Measurements from ENCODE around the gene STARD3NL. TPM values are rescaled to one million over a fixed set of nuclear protein-coding genes. Genes with fewer than 3 reads are reported as not detected.

The STARD3NL gene, protein sequence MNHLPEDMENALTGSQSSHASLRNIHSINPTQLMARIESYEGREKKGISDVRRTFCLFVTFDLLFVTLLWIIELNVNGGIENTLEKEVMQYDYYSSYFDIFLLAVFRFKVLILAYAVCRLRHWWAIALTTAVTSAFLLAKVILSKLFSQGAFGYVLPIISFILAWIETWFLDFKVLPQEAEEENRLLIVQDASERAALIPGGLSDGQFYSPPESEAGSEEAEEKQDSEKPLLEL
- 10 to 100 TPM; 48.1 to 80.2 (median 55.0) TPM for polyA plus RNA-seq (ENCODE audit: low read depth in 6 of 6)

DNA sequence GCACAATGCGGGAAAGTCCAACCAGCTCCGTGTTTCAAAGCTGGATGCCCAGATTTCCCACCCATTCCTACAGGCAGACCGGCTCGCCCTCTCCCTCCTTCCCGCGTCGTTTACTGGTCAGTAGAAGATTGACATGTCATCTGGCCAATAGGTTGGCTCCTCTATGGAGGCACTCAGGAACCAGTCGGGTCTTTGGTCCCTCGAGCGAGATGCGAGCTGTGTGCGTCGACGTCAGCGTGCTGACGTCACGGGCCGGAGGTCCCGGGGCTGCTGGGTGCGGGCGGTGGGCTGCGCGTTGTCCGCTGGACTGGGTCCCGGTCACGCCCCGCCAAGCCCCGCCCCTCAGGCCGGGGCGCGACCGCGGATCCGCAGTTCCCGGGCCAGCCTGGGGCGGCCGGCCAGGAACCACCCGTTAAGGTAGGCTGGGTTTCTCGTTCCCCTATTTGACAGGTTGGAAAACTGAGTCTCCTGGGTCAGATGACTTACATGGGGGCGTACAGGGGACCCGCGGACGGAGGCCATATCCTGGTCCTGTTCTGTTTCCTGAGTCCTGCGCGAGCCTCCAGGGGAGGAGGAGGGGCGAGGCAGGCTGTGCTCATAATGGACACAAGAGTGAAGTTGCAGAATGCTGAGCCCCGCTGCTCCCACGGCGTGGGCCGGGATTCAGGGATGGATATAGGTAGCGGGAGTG, at the start of gene STARD3NL:
Gene STARD3NL (plus strand): TSS at position 242 of the 691 bp plus-strand sequence. CDS start 29,260 bp downstream, outside the sequence.
- H3K4me3 Mint-ChIP-seq = peak within 1 kb of the TSS; percentile 93 to 100 (median 98)
- H3K36me3 Mint-ChIP-seq = no peaks in the 10 kb centered on the region
- DNase-seq = peak; percentile 92
- H3K27me3 Mint-ChIP-seq = no peaks in the 10 kb centered on the region
- peak within 1 kb of the TSS; percentile 95 to 99 (median 98) for H3K27ac Mint-ChIP-seq
- ATAC-seq (ENCODE audit: low read depth in 2 of 2) = peak; percentile 90 to 95
- H3K4me1 Mint-ChIP-seq = peaks cover 25 to 31% (median 30%) of the 10 kb centered on the region in 3 donors
- peaks cover 0 to 2% (median 0%) of the 10 kb centered on the region in 7 donors for H3K9me3 Mint-ChIP-seq

DNA sequence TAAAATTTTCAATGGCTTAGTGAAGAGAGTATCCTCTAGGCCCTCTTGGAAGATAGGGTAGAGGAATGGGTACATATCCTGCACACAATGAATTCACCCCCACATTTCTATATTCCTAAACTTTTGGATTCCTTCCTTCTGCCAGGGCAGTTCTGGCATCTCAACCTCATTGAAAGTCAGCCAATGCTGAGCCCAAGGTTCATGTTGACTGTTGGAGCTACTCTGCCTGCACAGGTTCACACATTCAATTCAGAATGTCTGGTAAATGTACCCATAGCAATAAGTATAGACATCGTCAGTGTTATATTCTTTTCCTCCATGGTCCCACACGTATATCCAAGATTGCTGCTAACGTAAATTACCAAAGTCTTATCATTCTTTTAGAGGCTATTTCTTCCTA, 48.9 kb upstream of the STARD3NL start:
- DNase-seq (no peak), ATAC-seq (ENCODE audit: low read depth in 2 of 2) (no peak)
- Mint-ChIP-seq H3K4me3 (no peak overlapping the region), H3K4me1 (no peaks in the 10 kb centered on the region), H3K27ac (no peak overlapping the region), H3K9me3 (no peaks in the 10 kb centered on the region), H3K27me3 (peaks cover 0 to 34% (median 7%) of the 10 kb centered on the region in 3 donors), H3K36me3 (no peaks in the 10 kb centered on the region)

DNA sequence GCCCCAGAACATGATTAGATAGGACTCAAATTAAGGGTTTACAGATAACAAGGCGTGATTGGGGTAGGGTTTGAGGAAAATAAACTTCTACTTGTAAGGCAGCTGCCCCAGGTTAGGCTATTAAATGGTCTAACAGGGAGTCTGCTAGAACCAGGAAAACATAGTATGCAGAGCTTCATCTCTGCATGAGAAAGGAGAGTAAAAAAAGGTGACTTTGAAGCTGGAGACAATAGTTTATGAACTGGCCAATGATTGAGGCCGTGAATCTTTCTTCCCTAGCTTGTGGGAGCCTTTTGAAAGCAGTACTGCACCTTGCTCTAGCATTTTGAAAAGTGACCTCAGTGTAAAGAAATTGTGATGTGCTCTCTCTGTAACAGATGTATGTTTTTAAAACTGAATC, 48.5 kb upstream of the STARD3NL start:
- no peak for ATAC-seq (ENCODE audit: low read depth in 2 of 2)
- H3K4me1 Mint-ChIP-seq = no peaks in the 10 kb centered on the region
- no peaks in the 10 kb centered on the region for H3K9me3 Mint-ChIP-seq
- peaks cover 0 to 34% (median 7%) of the 10 kb centered on the region in 3 donors for H3K27me3 Mint-ChIP-seq
- H3K4me3 Mint-ChIP-seq = peak overlapping the region in 1 of 8 donors; percentile 54
- DNase-seq = no peak
- H3K27ac Mint-ChIP-seq = no peak overlapping the region
- no peaks in the 10 kb centered on the region for H3K36me3 Mint-ChIP-seq

DNA sequence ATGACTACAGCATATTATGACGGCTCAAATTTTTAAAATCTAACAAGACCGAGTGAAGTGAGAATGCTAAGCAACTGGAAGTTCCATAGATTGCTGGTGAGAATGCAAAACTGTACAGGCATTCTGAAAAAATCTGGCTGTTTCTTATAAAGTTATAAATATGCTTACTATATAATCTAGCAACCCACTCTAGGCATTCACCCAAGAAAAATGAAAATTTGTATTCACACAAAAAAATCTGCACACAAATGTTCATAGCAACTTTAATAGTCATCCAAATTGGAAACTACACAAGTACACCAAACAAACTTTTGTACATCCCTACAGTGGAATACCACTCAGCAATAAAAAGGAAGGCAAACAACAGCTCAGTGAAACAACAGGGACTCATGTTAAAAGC, 39.9 kb upstream of the STARD3NL start:
- ATAC-seq (ENCODE audit: low read depth in 2 of 2) = no peak
- Mint-ChIP-seq H3K27ac (no peak overlapping the region), H3K4me1 (no peaks in the 10 kb centered on the region), H3K36me3 (no peaks in the 10 kb centered on the region), H3K4me3 (no peak overlapping the region), H3K27me3 (peaks cover 0 to 8% (median 0%) of the 10 kb centered on the region in 3 donors), H3K9me3 (no peaks in the 10 kb centered on the region)
- no peak for DNase-seq

DNA sequence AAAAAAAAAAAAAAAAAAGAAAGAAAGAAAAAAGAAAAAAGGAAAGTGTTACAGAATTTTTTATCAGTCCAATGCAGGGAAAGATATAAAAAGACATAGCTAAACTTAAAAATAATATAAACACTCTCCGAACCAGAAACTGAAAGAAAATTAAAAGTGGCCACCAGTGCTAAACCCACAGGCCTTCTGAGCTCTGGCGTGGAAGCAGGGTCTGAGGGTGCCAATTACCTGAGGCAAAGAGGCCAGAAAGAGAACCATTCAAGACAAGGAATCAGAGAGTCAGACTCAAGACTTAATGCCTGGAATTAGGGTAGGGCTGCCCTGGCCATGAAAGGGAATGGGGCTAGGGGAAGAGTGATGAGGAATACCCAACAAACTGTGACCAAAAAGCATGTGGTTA, 36.9 kb upstream of the STARD3NL start:
- H3K4me3 Mint-ChIP-seq = no peak overlapping the region
- no peaks in the 10 kb centered on the region for H3K27me3 Mint-ChIP-seq
- ATAC-seq (ENCODE audit: low read depth in 2 of 2) (no peak), DNase-seq (no peak)
- H3K36me3 Mint-ChIP-seq = no peaks in the 10 kb centered on the region
- no peak overlapping the region for H3K27ac Mint-ChIP-seq
- H3K4me1 Mint-ChIP-seq = no peaks in the 10 kb centered on the region
- H3K9me3 Mint-ChIP-seq = no peaks in the 10 kb centered on the region

DNA sequence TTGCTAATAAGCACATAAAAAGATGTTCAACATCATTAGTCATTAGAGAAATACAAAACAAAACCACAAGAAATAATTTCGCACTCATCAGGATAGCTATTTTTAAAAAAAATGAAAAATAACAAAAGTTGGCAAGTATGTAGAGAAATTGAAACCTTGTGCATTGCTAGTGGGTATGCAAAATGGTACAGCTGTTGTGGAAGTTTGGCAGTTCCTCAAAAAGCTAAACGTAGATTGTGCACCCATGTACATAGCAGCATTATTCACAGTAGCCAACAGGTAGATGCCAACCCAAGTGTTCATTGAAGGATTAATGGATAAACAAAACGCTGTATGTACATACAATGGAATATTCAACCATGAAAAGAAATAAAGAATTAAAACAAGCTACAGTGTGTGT, 35.3 kb upstream of the STARD3NL start:
- ATAC-seq (ENCODE audit: low read depth in 2 of 2) (peak in 1 of 2 donors; percentile 35), DNase-seq (no peak)
- no peaks in the 10 kb centered on the region for H3K4me1 Mint-ChIP-seq
- no peak overlapping the region for H3K4me3 Mint-ChIP-seq
- H3K36me3 Mint-ChIP-seq = no peaks in the 10 kb centered on the region
- no peaks in the 10 kb centered on the region for H3K27me3 Mint-ChIP-seq
- H3K27ac Mint-ChIP-seq = no peak overlapping the region
- H3K9me3 Mint-ChIP-seq = no peaks in the 10 kb centered on the region

DNA sequence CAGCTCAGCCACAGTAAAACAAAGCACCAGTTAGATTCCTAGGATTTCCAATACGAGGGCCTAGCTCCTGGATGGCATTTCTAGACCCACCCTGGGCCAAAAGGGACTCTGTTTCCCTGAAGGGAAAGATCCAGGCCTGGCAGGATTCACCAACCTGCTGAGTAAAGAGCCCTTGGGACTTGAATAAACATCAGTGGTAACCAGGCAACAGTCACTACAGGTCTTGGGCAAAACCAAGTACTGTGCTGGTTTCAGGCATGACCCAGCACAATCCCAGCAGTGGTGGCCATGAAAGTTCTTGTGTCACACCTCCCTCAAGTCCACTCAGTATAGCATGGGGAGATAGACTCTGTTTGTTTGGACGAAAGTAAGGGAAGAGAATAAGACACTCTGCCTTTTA, 31.0 kb upstream of the STARD3NL start:
- no peak for DNase-seq
- Mint-ChIP-seq H3K4me3 (no peak overlapping the region), H3K4me1 (no peaks in the 10 kb centered on the region), H3K27ac (no peak overlapping the region), H3K36me3 (no peaks in the 10 kb centered on the region), H3K27me3 (peaks cover 0 to 6% (median 0%) of the 10 kb centered on the region in 3 donors), H3K9me3 (peaks cover 0 to 3% (median 0%) of the 10 kb centered on the region in 7 donors)
- ATAC-seq (ENCODE audit: low read depth in 2 of 2) = no peak

DNA sequence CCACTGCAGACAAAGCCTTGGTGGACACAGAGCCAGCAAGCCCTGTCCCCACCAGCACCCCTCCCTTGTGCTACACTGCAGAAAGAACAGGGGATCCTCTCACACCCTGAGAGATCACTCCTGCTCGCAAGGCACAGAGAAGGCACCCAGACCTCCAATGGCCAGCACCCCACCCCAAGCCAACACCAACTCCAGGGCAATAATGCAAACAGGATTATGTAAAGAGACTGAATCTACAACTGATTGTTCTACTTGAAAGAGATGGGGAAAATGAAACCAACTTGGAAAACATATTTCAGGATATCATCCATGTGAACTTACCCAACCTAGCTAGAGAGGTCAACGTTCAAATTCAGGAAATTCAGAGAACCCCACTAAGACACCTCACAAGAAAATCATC, 26.5 kb upstream of the STARD3NL start:
- H3K36me3 Mint-ChIP-seq = peaks cover 0 to 14% of the 10 kb centered on the region in 2 donors
- peaks cover 0 to 6% (median 0%) of the 10 kb centered on the region in 3 donors for H3K27me3 Mint-ChIP-seq
- no peak overlapping the region for H3K27ac Mint-ChIP-seq
- no peak overlapping the region for H3K4me3 Mint-ChIP-seq
- DNase-seq (no peak), ATAC-seq (ENCODE audit: low read depth in 2 of 2) (no peak)
- no peaks in the 10 kb centered on the region for H3K4me1 Mint-ChIP-seq
- H3K9me3 Mint-ChIP-seq = peaks cover 6 to 20% (median 10%) of the 10 kb centered on the region in 7 donors

DNA sequence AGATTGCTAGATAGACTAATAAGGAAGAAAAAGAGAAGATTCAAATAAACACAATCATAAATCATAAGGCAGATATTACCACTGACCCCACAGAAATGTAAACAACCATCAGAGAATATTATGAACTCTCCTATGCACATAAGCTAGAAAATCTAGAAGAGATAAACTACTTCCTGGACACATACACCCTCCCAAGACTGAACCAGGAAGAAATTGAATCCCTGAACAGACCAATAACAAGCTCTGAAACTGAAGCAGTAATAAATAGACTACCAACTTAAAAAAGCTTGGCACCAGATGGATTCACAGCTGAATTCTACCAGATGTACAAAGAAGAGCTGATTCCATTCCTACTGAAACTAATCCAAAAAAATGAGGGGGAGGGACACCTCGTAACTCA, 24.5 kb upstream of the STARD3NL start:
- DNase-seq (no peak), ATAC-seq (ENCODE audit: low read depth in 2 of 2) (no peak)
- Mint-ChIP-seq H3K9me3 (peaks cover 8 to 23% (median 10%) of the 10 kb centered on the region in 7 donors), H3K4me3 (no peak overlapping the region), H3K4me1 (no peaks in the 10 kb centered on the region), H3K36me3 (peaks cover 0 to 18% of the 10 kb centered on the region in 2 donors), H3K27ac (no peak overlapping the region), H3K27me3 (peaks cover 0 to 6% (median 0%) of the 10 kb centered on the region in 3 donors)

DNA sequence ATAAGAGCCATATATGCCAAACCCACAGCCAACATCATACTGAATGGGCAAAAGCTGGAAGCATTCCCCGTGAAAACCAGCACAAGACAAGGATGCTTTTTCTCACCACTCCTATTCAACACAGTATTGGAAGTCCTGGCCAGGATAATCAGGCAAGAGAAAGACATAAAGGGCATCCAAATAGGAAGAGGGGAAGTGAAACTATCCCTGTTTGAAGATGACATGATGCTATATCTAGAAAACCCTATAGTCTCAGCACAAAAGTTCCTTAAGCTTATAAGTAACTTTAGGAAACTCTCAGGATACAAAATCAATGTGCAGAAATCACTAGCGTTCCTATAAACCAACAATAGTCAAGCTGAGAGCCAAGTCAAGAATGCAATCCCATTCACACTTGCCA, 23.8 kb upstream of the STARD3NL start:
- Mint-ChIP-seq H3K27me3 (no peaks in the 10 kb centered on the region), H3K27ac (no peak overlapping the region), H3K9me3 (peaks cover 8 to 23% (median 10%) of the 10 kb centered on the region in 7 donors), H3K4me1 (no peaks in the 10 kb centered on the region), H3K4me3 (no peak overlapping the region), H3K36me3 (peaks cover 0 to 18% of the 10 kb centered on the region in 2 donors)
- DNase-seq = no peak
- ATAC-seq (ENCODE audit: low read depth in 2 of 2) = no peak

DNA sequence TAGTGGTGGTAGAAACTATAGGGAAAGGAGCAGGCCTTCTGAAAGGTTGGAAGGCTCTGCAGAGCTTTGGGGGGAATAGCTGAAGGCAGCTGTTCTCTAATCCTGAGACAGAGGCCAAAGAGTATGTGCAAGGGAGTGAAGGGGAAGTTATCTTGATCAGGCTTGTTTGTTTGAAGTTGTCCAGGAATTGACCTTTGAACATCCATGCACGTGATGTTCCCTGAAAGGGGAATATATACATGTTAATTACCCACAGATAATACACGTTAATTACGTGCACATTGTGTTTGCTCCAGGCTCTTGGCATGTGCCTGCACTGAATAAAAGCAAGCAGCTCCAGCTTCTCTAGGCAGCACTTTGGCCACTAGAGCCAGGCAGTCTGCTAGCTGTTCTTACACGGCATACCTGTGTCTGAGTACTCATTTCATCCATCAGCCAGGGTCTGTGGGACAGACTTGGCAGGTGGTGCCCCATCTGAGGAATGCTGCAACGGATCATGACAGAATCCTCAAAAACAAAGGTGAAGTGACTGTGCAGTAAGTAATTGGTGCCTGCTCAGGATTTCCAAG, 18.0 kb upstream of the STARD3NL start:
- peaks cover 0 to 12% of the 10 kb centered on the region in 2 donors for H3K36me3 Mint-ChIP-seq
- no peak overlapping the region for H3K27ac Mint-ChIP-seq
- DNase-seq = no peak
- no peak for ATAC-seq (ENCODE audit: low read depth in 2 of 2)
- no peaks in the 10 kb centered on the region for H3K4me1 Mint-ChIP-seq
- peaks cover 0 to 10% (median 0%) of the 10 kb centered on the region in 3 donors for H3K27me3 Mint-ChIP-seq
- no peak overlapping the region for H3K4me3 Mint-ChIP-seq
- peaks cover 5 to 24% (median 9%) of the 10 kb centered on the region in 7 donors for H3K9me3 Mint-ChIP-seq

DNA sequence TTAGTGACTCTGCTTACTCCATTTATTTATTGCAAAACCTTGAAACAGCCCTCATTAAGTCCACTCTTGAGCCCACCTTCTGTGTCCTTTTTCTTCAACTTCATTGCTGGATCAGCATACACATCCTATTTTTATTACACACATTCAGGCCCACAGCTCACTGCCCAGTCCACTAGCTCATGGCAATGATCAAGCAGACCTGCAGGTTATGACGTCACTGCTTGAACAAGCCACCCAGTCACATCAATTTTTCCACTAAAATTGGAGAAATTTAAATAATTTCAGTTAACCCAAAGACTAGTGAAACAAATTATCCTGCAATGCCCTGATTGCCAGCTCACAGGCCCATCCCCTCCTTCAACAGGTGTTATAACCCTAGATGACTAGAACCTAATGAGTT, 16.0 kb upstream of the STARD3NL start:
- H3K4me3 Mint-ChIP-seq = no peak overlapping the region
- ATAC-seq (ENCODE audit: low read depth in 2 of 2) = no peak

DNA sequence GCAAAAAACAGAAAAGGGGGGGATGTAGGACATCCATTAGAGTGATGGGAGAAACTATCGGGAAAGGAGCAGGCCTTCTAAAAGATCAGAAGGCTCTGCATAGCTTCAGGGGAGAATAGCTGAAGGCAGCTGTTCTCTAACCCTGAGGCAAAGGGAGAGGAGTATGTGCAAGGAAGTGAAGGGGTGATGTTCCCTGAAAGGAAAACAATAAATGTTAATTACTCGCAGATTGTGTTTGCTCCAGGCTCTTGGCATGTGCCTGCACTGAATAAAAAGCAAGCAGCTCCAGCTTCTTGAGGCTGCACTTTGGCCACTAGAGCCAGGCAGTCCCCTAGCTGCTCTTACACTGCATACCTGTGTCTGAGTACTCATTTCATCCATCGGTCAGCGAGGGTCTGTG, 14.4 kb upstream of the STARD3NL start:
- DNase-seq (no peak), ATAC-seq (ENCODE audit: low read depth in 2 of 2) (no peak)
- H3K27me3 Mint-ChIP-seq = peaks cover 0 to 10% (median 0%) of the 10 kb centered on the region in 3 donors
- H3K36me3 Mint-ChIP-seq = no peaks in the 10 kb centered on the region
- H3K4me3 Mint-ChIP-seq = no peak overlapping the region
- no peak overlapping the region for H3K27ac Mint-ChIP-seq
- H3K9me3 Mint-ChIP-seq = peaks cover 0 to 6% (median 0%) of the 10 kb centered on the region in 7 donors
- H3K4me1 Mint-ChIP-seq = no peaks in the 10 kb centered on the region

More for the DNA sequence above, 16.0 kb upstream of the STARD3NL start:
- no peaks in the 10 kb centered on the region for H3K4me1 Mint-ChIP-seq
- H3K27ac Mint-ChIP-seq = no peak overlapping the region
- peaks cover 0 to 6% (median 0%) of the 10 kb centered on the region in 7 donors for H3K9me3 Mint-ChIP-seq
- no peaks in the 10 kb centered on the region for H3K36me3 Mint-ChIP-seq
- H3K27me3 Mint-ChIP-seq = peaks cover 0 to 10% (median 0%) of the 10 kb centered on the region in 3 donors
- no peak for DNase-seq
